Measurements from ENCODE around the gene SLC13A3. TPM values are rescaled to one million over a fixed set of nuclear protein-coding genes. Genes with fewer than 3 reads are reported as not detected.

SLC13A3 gene
- total and polyA plus RNA-seq, 12 donors, result 0.13 to 1.2 (median 0.58) TPM

- Histone ChIP-seq H3K27me3 (peaks cover 0 to 27% (median 13%) of the 10 kb centered on the region in 7 donors), H3K4me1 (no peaks in the 10 kb centered on the region), H3K27ac (no peak overlapping the region), H3K4me3 (no peak overlapping the region), H3K9me3 (peaks cover 0 to 4% (median 0%) of the 10 kb centered on the region in 11 donors), H3K36me3 (no peaks in the 10 kb centered on the region)
- 48 to 50% methylated on average over 12 of the region's 12 CpGs for WGBS, 2 donors
- intact Hi-C loops (cut with DNase I), result no loop called here
- ATAC-seq (no peak), DNase-seq (no peak)
- peak in 7 of 9 donors; percentile 14 to 59 (median 36) for TF ChIP-seq CTCF (IDR thresholded peaks at IDR 0.05)
These were observed 48.5 kb upstream of the SLC13A3 start for GRCh38 chr20:46699651-46700359.

GRCh38 chr20:46698788-46699187, 47.5 kb upstream of the SLC13A3 start:
- Histone ChIP-seq H3K27ac (no peak overlapping the region), H3K36me3 (no peaks in the 10 kb centered on the region)
- 85 to 93% methylated on average over 2 of the region's 2 CpGs for WGBS, 2 donors

GRCh38 chr20:46696791-46697279, 45.6 kb upstream of the SLC13A3 start:
- TF ChIP-seq CTCF (IDR thresholded peaks at IDR 0.05), result no peak
- Histone ChIP-seq H3K27ac (no peak overlapping the region), H3K27me3 (peaks cover 0 to 18% (median 7%) of the 10 kb centered on the region in 7 donors), H3K4me1 (peaks cover 0 to 9% (median 0%) of the 10 kb centered on the region in 9 donors), H3K9me3 (peaks cover 0 to 6% (median 0%) of the 10 kb centered on the region in 11 donors), H3K4me3 (no peak overlapping the region), H3K36me3 (no peaks in the 10 kb centered on the region)
- intact Hi-C loops (cut with DNase I), result no loop called here
- 82% methylated on average over 3 of the region's 3 CpGs for WGBS, 2 donors
- DNase-seq (no peak), ATAC-seq (no peak)

More at GRCh38 chr20:46698788-46699187, 47.5 kb upstream of the SLC13A3 start:
- Histone ChIP-seq H3K4me3 (no peak overlapping the region), H3K9me3 (peaks cover 0 to 4% (median 0%) of the 10 kb centered on the region in 11 donors), H3K4me1 (peaks cover 0 to 9% (median 0%) of the 10 kb centered on the region in 9 donors), H3K27me3 (peaks cover 0 to 27% (median 7%) of the 10 kb centered on the region in 7 donors)
- no peak for ATAC-seq
- DNase-seq, result no peak
- no peak for TF ChIP-seq CTCF (IDR thresholded peaks at IDR 0.05)
- intact Hi-C loops (cut with DNase I), result no loop called here

- 27 to 39% methylated on average over 3 of the region's 3 CpGs for WGBS, 2 donors
- no peak overlapping the region for H3K4me3 ChIP-seq
- peaks cover 0 to 9% (median 0%) of the 10 kb centered on the region in 9 donors for H3K4me1 ChIP-seq
- intact Hi-C loops (cut with DNase I), result no loop called here
- H3K27ac ChIP-seq, result no peak overlapping the region
- peaks cover 0 to 13% (median 6%) of the 10 kb centered on the region in 7 donors for H3K27me3 ChIP-seq
- H3K9me3 ChIP-seq, result peaks cover 0 to 7% (median 0%) of the 10 kb centered on the region in 11 donors
- no peak for ATAC-seq
- DNase-seq, result no peak
- H3K36me3 ChIP-seq, result no peaks in the 10 kb centered on the region
- TF ChIP-seq CTCF (IDR thresholded peaks at IDR 0.05), result no peak
These were observed 44.6 kb upstream of the SLC13A3 start for GRCh38 chr20:46695892-46696291.

Measured in heart right ventricle (tissue), 16 donors.